Measurements from ENCODE around the gene RAB1B. TPM values are rescaled to one million over a fixed set of nuclear protein-coding genes. Genes with fewer than 3 reads are reported as not detected.

RAB1B gene
- total and polyA plus RNA-seq, 3 donors from 2014 or later: 63.2 to 180 (median 107) TPM

- no peak for DNase-seq
- no peak within 1 kb of the TSS for H3K27ac ChIP-seq
- 2 to 14% methylated on average over 2 to 58 of the region's 95 CpGs for WGBS, 2 donors
- H3K9me3 ChIP-seq: no peaks in the 10 kb centered on the region
- H3K4me1 ChIP-seq: peaks cover 22% of the 10 kb centered on the region
- H3K36me3 ChIP-seq (ENCODE audit: low read depth, missing control alignments): no peaks in the 10 kb centered on the region
- no peaks in the 10 kb centered on the region for H3K27me3 ChIP-seq
- TF ChIP-seq CTCF (IDR thresholded peaks at IDR 0.05) (no peak), POLR2A (IDR thresholded peaks at IDR 0.05) (no peak)
- intact Hi-C loops (cut with DNase I; ENCODE audit: low total_unique reads): no loop called here
- peak within 1 kb of the TSS in 1 of 2 donors; percentile 36 for H3K4me3 ChIP-seq
These were observed 23.5 kb downstream of the RAB1B start, which contains the start of gene TMEM151A for GRCh38 chr11:66291706-66292542. Gene TMEM151A (plus strand): TSS chr11:66291894. CDS start chr11:66292014, 120 bp downstream.

DNA sequence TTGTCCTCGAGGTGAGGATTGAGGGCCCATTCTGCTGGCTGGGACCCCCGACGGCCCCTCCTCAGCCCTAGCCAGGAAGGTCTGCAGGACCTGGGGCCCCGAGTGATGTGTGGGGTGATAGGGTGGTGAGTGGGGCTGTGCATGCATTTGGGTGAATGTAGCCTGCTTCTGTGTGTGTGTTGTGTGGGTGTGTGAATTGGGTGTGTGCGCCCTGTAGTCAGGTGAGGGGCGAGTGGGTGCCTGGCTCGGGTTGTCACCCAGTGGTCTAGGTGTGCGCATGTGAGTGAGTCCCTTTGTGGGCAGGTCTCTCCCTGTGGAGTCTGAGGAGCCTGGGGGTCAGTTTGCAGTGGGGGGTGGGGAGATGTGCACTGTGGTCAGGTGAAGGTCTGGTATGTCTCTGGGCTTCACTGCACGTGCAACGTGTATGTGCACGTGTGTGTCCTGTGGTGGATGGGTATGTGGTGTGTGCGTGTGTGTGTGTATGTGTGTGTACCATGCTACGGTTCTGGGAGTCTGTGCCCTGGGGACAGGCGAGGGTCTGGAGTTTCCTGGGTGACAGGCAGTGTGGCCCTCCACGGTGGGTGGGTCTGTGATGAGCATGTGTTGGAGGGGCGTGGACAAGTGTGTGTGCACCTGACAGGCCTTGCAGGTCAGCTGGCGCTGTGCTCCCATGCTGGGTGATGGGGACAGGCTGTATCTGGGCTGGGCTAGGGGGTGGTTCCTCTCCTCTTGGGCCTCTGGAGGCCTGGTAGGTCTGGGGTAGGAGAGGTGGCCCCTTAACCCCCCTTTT, 24.3 kb downstream of the RAB1B start:
- H3K4me3 ChIP-seq: no peak overlapping the region
- H3K27me3 ChIP-seq: no peaks in the 10 kb centered on the region
- TF ChIP-seq CTCF (IDR thresholded peaks at IDR 0.05): no peak
- no peak for TF ChIP-seq POLR2A (IDR thresholded peaks at IDR 0.05)
- DNase-seq: no peak
- H3K4me1 ChIP-seq: peaks cover 18% of the 10 kb centered on the region
- intact Hi-C loops (cut with DNase I; ENCODE audit: low total_unique reads): no loop called here
- H3K27ac ChIP-seq: no peak overlapping the region
- no peaks in the 10 kb centered on the region for H3K9me3 ChIP-seq
- WGBS, 2 donors: 27 to 44% methylated on average over 11 to 17 of the region's 17 CpGs
- no peaks in the 10 kb centered on the region for H3K36me3 ChIP-seq (ENCODE audit: low read depth, missing control alignments)

- H3K4me3 ChIP-seq: no peak overlapping the region
- no peaks in the 10 kb centered on the region for H3K9me3 ChIP-seq
- no peaks in the 10 kb centered on the region for H3K36me3 ChIP-seq (ENCODE audit: low read depth, missing control alignments)
- TF ChIP-seq CTCF (IDR thresholded peaks at IDR 0.05): no peak
- TF ChIP-seq POLR2A (IDR thresholded peaks at IDR 0.05): no peak
- WGBS, 2 donors: 56 to 73% methylated on average over 4 of the region's 4 CpGs
- H3K4me1 ChIP-seq: peaks cover 12% of the 10 kb centered on the region
- intact Hi-C loops (cut with DNase I; ENCODE audit: low total_unique reads): no loop called here
- H3K27ac ChIP-seq: no peak overlapping the region
- no peaks in the 10 kb centered on the region for H3K27me3 ChIP-seq
- no peak for DNase-seq
These were observed 24.9 kb downstream of the RAB1B start for GRCh38 chr11:66293352-66293751.

GRCh38 chr11:66293777-66294625, 25.6 kb downstream of the RAB1B start:
- Histone ChIP-seq H3K9me3 (no peaks in the 10 kb centered on the region), H3K4me1 (peaks cover 12% of the 10 kb centered on the region), H3K27ac (no peak overlapping the region), H3K27me3 (no peaks in the 10 kb centered on the region), H3K36me3 (ENCODE audit: low read depth, missing control alignments) (no peaks in the 10 kb centered on the region), H3K4me3 (peak overlapping the region; percentile 15 to 26)
- no peak for DNase-seq
- intact Hi-C loops (cut with DNase I; ENCODE audit: low total_unique reads): no loop called here
- TF ChIP-seq POLR2A (IDR thresholded peaks at IDR 0.05) (no peak), CTCF (IDR thresholded peaks at IDR 0.05) (no peak)
- 68 to 74% methylated on average over 5 to 30 of the region's 30 CpGs for WGBS, 2 donors
